ENCODE results near the gene NSUN7. TPM values are rescaled to one million over a fixed set of nuclear protein-coding genes. Genes with fewer than 3 reads are reported as not detected.
A peak's percentile ranks its signal among the peaks of the same experiment; 100 is the strongest.
"Not testable (repeated sequence)": the region's sequence is repeated elsewhere in the genome, so short reads cannot be mapped to it uniquely, and the experiment has no call there.

The NSUN7 gene, protein sequence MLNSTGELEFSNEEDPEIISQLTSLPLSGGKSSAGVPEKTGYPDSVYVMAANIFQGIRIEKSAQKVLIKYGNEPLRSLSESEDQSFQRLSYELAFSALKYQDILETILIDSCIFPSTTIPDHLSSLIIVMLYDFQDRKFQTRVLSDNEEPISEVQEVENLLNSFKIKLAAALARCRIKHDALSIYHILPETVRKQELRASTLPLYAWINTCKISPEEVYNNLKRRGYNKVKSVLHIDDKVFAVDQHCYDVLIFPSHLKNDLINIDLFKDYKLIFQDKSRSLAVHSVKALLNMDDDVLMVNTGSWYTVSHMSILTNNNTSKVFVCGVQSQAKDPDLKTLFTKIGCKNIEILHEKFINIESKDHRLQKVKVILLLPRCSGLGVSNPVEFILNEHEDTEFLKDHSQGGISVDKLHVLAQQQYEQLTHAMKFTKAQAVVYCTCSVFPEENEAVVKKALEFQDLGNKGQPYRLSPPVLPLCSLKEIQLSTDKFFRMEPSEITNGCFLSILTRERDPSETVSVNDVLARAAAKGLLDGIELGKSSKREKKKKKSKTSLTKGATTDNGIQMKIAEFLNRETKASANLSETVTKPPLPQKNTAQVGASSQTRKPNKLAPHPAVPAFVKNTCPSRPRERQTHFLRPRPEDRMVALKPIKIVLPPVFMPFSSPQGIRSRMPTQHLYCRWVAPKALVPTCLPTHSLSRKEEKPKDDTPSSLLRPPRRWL
- 9.0 TPM for total RNA-seq
- polyA plus RNA-seq = 1.2 TPM

GRCh38 chr4:40749717-40750460 is at the start of gene NSUN7:
NSUN7 (plus strand) TSS chr4:40749955; CDS start chr4:40750694, 739 bp downstream.
- Histone ChIP-seq H3K36me3 (ENCODE audit: insufficient read depth) (no peaks in the 10 kb centered on the region), H3K27ac (ENCODE audit: low read depth) (no peak within 1 kb of the TSS), H3K4me3 (ENCODE audit: low read depth, low read length) (peak within 1 kb of the TSS; percentile 49), H3K4me1 (ENCODE audit: insufficient read depth) (no peaks in the 10 kb centered on the region)
- WGBS = under 1% methylated on average over 75 of the region's 75 CpGs
- DNase-seq (ENCODE audit: extremely low spot score) = peak; percentile 25

GRCh38 chr4:40702137-40702799 is 47.5 kb upstream of the NSUN7 start:
- no peaks in the 10 kb centered on the region for H3K36me3 ChIP-seq (ENCODE audit: insufficient read depth)
- DNase-seq (ENCODE audit: extremely low spot score) = peak; percentile 50
- H3K4me1 ChIP-seq (ENCODE audit: insufficient read depth) = no peaks in the 10 kb centered on the region
- H3K27ac ChIP-seq (ENCODE audit: low read depth) = no peak overlapping the region
- WGBS = 63% methylated on average over 5 of the region's 5 CpGs
- no peak overlapping the region for H3K4me3 ChIP-seq (ENCODE audit: low read depth, low read length)

DNA sequence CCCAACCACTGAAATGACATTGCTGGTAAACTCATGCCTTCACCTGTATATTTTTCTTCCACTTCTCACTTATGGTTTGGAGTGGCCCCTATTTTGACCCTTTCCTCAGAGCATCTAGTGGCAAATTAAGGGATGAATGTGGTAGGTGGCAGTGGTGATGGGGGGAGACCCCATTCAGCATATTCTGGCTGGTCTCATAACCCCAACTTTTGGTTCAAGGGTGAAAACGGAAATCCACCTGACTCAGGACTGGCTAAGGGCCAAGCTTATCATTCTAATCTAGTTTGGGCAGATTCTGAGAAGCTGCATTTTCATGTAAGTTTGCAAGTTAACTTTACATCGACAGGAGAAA is 47.0 kb upstream of the NSUN7 start:
- Histone ChIP-seq H3K4me1 (ENCODE audit: insufficient read depth) (no peaks in the 10 kb centered on the region), H3K4me3 (ENCODE audit: low read depth, low read length) (no peak overlapping the region), H3K27ac (ENCODE audit: low read depth) (no peak overlapping the region), H3K36me3 (ENCODE audit: insufficient read depth) (no peaks in the 10 kb centered on the region)
- 50% methylated on average over 2 of the region's 2 CpGs for WGBS
- no peak for DNase-seq (ENCODE audit: extremely low spot score)

DNA sequence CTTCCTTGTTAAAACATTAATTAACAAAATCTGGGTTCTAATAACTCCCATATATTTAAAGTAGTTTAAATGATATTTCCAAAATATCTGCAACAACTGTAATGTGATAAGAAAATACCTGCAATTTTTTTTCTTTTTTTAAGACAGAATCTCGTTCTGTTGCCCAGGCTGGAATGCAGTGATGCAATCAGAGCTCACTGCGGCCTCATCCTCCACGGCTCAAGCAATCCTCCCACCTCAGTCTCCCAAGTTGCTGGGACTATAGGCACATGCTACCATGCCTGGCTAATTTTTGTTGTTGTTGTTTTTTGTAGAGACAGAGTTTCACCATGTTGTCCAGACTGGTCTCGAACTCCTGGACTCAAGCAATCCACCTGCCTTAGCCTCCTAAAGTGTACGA is 45.7 kb upstream of the NSUN7 start:
- no peak for DNase-seq (ENCODE audit: extremely low spot score)
- 80% methylated on average over 5 of the region's 5 CpGs for WGBS

GRCh38 chr4:40710484-40711254 is 39.1 kb upstream of the NSUN7 start:
- H3K4me1 ChIP-seq (ENCODE audit: insufficient read depth) = no peaks in the 10 kb centered on the region
- 48% methylated on average over 5 of the region's 5 CpGs for WGBS
- no peak overlapping the region for H3K4me3 ChIP-seq (ENCODE audit: low read depth, low read length)
- no peaks in the 10 kb centered on the region for H3K36me3 ChIP-seq (ENCODE audit: insufficient read depth)
- H3K27ac ChIP-seq (ENCODE audit: low read depth) = no peak overlapping the region
- no peak for DNase-seq (ENCODE audit: extremely low spot score)

More for the DNA sequence above, 45.7 kb upstream of the NSUN7 start:
- H3K36me3 ChIP-seq (ENCODE audit: insufficient read depth) = no peaks in the 10 kb centered on the region
- no peak overlapping the region for H3K4me3 ChIP-seq (ENCODE audit: low read depth, low read length)
- H3K4me1 ChIP-seq (ENCODE audit: insufficient read depth) = no peaks in the 10 kb centered on the region
- no peak overlapping the region for H3K27ac ChIP-seq (ENCODE audit: low read depth)

GRCh38 chr4:40713001-40713400 is 36.8 kb upstream of the NSUN7 start:
- not testable (repeated sequence) for H3K4me1 ChIP-seq (ENCODE audit: insufficient read depth); H3K27ac ChIP-seq (ENCODE audit: low read depth); DNase-seq (ENCODE audit: extremely low spot score); H3K36me3 ChIP-seq (ENCODE audit: insufficient read depth); H3K4me3 ChIP-seq (ENCODE audit: low read depth, low read length)
- 67% methylated on average over 6 of the region's 6 CpGs for WGBS

DNA sequence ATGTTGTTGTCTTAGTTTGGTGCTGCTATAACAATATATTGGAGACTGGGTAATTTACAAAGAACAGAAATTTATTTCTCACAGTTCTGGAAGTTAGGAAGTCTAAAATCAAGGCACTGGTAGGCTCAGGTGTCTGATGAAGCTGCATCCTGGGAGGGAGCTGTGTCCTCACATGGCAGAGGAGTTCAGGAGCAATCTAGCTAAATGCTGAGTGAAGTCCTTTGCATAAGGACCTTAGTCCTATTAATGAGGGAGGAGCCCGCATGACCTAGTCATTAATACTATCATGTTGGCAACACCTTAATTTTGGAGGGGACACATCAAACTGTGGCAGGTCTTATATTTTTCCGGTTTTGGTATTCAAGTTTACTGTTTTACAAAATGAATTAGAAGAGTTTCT is 36.0 kb upstream of the NSUN7 start:
- Histone ChIP-seq H3K4me3 (ENCODE audit: low read depth, low read length) (no peak overlapping the region), H3K4me1 (ENCODE audit: insufficient read depth) (no peaks in the 10 kb centered on the region), H3K36me3 (ENCODE audit: insufficient read depth) (no peaks in the 10 kb centered on the region), H3K27ac (ENCODE audit: low read depth) (no peak overlapping the region)
- DNase-seq (ENCODE audit: extremely low spot score) = no peak
- 78% methylated on average over 2 of the region's 2 CpGs for WGBS

DNA sequence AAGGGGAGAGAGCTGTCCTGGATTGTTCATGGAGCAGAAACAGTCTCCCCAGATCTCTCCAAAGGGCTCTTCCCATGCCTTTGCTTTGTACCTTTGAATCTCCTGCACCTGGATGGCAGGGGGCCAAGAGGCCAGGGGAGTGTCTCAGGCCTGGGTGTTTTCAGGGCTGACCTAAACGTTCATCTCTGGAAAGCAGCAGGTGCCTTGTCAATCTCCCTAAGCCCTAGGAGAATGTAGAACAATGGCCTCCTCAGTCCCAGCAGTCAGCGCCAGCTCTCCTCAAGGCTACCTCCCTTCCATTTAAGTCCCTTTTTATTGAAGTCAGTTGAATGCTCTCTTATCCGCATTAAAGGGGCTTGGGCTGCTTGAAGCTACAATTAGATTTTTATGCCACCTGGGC is 31.2 kb upstream of the NSUN7 start:
- Histone ChIP-seq H3K4me3 (ENCODE audit: low read depth, low read length) (no peak overlapping the region), H3K27ac (ENCODE audit: low read depth) (no peak overlapping the region), H3K36me3 (ENCODE audit: insufficient read depth) (no peaks in the 10 kb centered on the region), H3K4me1 (ENCODE audit: insufficient read depth) (no peaks in the 10 kb centered on the region)
- 50% methylated on average over 3 of the region's 3 CpGs for WGBS
- DNase-seq (ENCODE audit: extremely low spot score) = no peak

- no peaks in the 10 kb centered on the region for H3K4me1 ChIP-seq (ENCODE audit: insufficient read depth)
- H3K36me3 ChIP-seq (ENCODE audit: insufficient read depth) = no peaks in the 10 kb centered on the region
- H3K4me3 ChIP-seq (ENCODE audit: low read depth, low read length) = no peak overlapping the region
- DNase-seq (ENCODE audit: extremely low spot score) = no peak
- H3K27ac ChIP-seq (ENCODE audit: low read depth) = no peak overlapping the region
- 51% methylated on average over 5 of the region's 5 CpGs for WGBS
These were observed 30.6 kb upstream of the NSUN7 start for GRCh38 chr4:40719008-40719623.

GRCh38 chr4:40720351-40720750 is 29.4 kb upstream of the NSUN7 start:
- no peak for DNase-seq (ENCODE audit: extremely low spot score)
- WGBS = 68% methylated on average over 4 of the region's 4 CpGs
- Histone ChIP-seq H3K4me1 (ENCODE audit: insufficient read depth) (no peaks in the 10 kb centered on the region), H3K36me3 (ENCODE audit: insufficient read depth) (no peaks in the 10 kb centered on the region), H3K4me3 (ENCODE audit: low read depth, low read length) (no peak overlapping the region), H3K27ac (ENCODE audit: low read depth) (no peak overlapping the region)

DNA sequence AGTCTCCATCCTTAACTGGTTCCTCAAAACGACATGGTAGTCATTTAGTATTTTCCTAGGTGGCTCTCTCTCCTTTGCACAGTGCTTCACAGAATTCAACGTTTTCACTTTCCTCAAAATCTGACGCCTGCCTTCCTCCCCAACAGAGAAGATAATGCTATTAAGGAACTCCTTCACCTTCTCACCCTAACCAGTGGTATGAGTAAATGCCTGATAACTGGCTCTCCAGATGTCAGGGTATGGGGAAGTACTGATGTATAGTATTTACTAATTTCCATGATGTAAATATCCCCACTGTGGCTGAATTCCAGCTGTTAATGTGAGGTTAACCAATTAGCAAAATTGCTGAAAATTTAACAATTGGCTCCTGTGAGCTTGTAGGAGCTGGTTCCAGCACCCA is 28.8 kb upstream of the NSUN7 start:
- H3K4me1 ChIP-seq (ENCODE audit: insufficient read depth) = no peaks in the 10 kb centered on the region
- H3K4me3 ChIP-seq (ENCODE audit: low read depth, low read length) = no peak overlapping the region
- H3K36me3 ChIP-seq (ENCODE audit: insufficient read depth) = no peaks in the 10 kb centered on the region
- DNase-seq (ENCODE audit: extremely low spot score) = no peak
- H3K27ac ChIP-seq (ENCODE audit: low read depth) = no peak overlapping the region
- 37% methylated on average over 3 of the region's 3 CpGs for WGBS

DNA sequence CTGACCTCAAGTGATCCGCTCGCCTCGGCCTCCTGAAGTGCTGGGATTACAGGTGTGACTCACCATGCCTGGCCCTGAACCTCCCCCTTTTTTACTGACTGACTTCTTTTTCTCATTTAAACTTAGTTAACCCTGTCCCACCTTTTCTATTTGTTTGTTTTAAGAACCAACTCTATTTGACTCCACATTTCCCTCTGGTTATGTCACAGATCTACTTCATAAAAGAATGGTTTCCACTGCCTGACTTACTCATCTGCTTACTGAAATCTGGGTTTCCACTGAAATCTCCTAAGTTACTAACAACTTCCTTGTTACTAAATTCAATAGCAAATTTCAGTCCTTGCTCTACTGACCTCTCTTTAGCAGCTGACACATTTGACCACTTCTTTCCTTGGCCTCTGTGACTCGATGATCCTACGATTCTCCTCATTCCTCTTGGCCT is 28.0 kb upstream of the NSUN7 start:
- no peak for DNase-seq (ENCODE audit: extremely low spot score)
- Histone ChIP-seq H3K4me3 (ENCODE audit: low read depth, low read length) (no peak overlapping the region), H3K4me1 (ENCODE audit: insufficient read depth) (no peaks in the 10 kb centered on the region), H3K27ac (ENCODE audit: low read depth) (peak overlapping the region; percentile 16), H3K36me3 (ENCODE audit: insufficient read depth) (no peaks in the 10 kb centered on the region)
- WGBS = 83% methylated on average over 5 of the region's 5 CpGs

Measured in urinary bladder (tissue), 4 donors.